ENCODE data around the gene GFPT2.

The GFPT2 gene

DNA sequence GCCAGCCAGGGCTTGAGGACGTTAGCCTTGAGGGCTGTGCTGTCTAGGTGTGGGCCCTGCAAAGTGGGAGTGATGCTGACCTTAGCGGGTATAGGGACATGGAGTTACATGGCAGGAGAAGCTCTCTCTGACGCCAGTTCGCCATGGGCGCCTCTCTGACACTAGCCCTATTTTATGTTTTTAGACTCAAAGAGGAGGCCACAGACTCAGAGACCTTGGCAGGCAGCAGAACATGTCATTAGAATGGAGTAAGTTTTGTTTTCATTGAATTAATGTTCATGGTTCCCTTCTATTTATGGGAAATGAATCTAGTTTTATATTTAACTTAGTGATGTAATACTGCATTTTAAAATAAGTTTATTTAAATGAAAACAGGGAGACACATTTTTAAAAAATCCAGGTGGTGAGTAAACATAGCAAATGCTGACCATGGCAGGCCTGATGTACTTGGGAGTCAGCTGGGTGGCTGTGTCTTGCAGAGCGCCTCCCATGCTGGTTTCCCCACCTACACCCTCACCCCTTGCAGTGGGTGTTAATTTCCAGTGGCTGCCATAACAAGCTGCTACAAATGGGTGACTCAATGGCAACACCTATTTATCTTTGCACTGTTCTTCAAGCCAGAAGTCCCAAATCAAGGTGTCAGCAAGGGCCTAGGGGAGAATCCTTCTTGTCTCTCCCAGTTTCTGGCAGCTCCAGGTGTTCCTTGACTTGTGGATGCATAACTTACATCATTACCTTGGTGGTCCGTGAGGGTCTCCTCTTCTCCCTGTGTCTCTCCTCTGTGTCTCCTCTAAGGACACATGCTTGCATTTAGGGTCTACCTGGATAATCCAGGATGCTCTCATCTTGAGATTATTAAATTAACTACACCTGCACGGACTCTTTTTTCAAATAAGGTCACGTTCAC is 25.6 kb upstream of the GFPT2 start:
- no peak for DNase-seq (ENCODE audit: low read depth)
- no peak overlapping the region for H3K4me3 ChIP-seq (ENCODE audit: low read depth, low read length)
- TF ChIP-seq CTCF (IDR thresholded peaks at IDR 0.05; ENCODE audit: low read depth, low read length, missing control alignments): no peak
- in situ Hi-C loops (cut with HindIII; ENCODE audit: low sequenced_read_pairs): no loop called here

DNA sequence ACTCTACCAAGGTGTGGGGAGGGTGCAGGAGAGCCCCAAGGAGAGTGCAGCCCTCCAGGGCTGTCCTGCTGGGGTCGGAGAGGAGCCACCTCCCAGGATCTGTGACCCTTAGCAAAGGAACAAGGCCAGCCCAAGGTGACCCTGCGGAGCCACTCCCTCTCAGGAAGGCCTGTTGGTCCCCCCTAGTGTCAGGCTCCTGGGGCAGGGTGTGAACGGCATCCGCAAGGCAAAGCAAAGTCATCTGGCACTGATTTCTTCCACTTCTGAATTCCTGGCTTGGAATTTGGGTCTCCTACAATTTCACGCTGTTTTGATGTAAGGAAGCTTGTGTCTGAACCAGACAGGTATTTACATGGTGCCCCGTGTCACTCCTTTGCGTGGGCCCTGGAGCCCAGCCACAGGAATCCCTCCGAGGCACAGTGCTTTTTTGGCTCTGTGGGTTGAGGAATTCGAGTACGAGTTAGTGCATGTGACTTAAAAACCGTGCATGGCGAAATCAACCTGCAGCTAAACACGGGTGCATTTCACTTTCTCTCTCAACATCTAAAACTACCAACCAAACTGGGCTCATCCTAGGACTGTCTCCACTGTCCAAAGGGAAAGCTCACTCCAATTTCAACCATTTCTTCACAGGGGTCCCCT is 24.5 kb upstream of the GFPT2 start:
- no peak for TF ChIP-seq CTCF (IDR thresholded peaks at IDR 0.05; ENCODE audit: low read depth, low read length, missing control alignments)
- in situ Hi-C loops (cut with HindIII; ENCODE audit: low sequenced_read_pairs): no loop called here
- H3K4me3 ChIP-seq (ENCODE audit: low read depth, low read length): no peak overlapping the region
- DNase-seq (ENCODE audit: low read depth): no peak

GRCh38 chr5:180376511-180376910 is 23.4 kb upstream of the GFPT2 start:
- in situ Hi-C loops (cut with HindIII; ENCODE audit: low sequenced_read_pairs): no loop called here
- H3K4me3 ChIP-seq (ENCODE audit: low read depth, low read length): no peak overlapping the region
- no peak for TF ChIP-seq CTCF (IDR thresholded peaks at IDR 0.05; ENCODE audit: low read depth, low read length, missing control alignments)
- no peak for DNase-seq (ENCODE audit: low read depth)

GRCh38 chr5:180375955-180376354 is 22.8 kb upstream of the GFPT2 start:
- in situ Hi-C loops (cut with HindIII; ENCODE audit: low sequenced_read_pairs): no loop called here
- no peak for DNase-seq (ENCODE audit: low read depth)
- H3K4me3 ChIP-seq (ENCODE audit: low read depth, low read length): no peak overlapping the region
- no peak for TF ChIP-seq CTCF (IDR thresholded peaks at IDR 0.05; ENCODE audit: low read depth, low read length, missing control alignments)

- no peak for DNase-seq (ENCODE audit: low read depth)
- in situ Hi-C loops (cut with HindIII; ENCODE audit: low sequenced_read_pairs): no loop called here
These were observed 22.2 kb upstream of the GFPT2 start for GRCh38 chr5:180375291-180375690.

GRCh38 chr5:180373870-180374269 is 20.7 kb upstream of the GFPT2 start:
- no peak for TF ChIP-seq CTCF (IDR thresholded peaks at IDR 0.05; ENCODE audit: low read depth, low read length, missing control alignments)
- DNase-seq (ENCODE audit: low read depth): no peak
- H3K4me3 ChIP-seq (ENCODE audit: low read depth, low read length): no peak overlapping the region
- in situ Hi-C loops (cut with HindIII; ENCODE audit: low sequenced_read_pairs): no loop called here

More at GRCh38 chr5:180375291-180375690, 22.2 kb upstream of the GFPT2 start:
- H3K4me3 ChIP-seq (ENCODE audit: low read depth, low read length): no peak overlapping the region
- TF ChIP-seq CTCF (IDR thresholded peaks at IDR 0.05; ENCODE audit: low read depth, low read length, missing control alignments): no peak

Data from astrocyte of the cerebellum (primary cell).